ENCODE results near the gene BTBD1.
A peak's percentile ranks its signal among the peaks of the same experiment; 100 is the strongest.

The BTBD1 gene

GRCh38 chr15:82985688-82986441, 81.2 kb downstream of the BTBD1 start, which contains the start of gene RAMAC:
RAMAC (plus strand) TSS chr15:82986210; CDS start chr15:82989019, 2,809 bp downstream.
- DNase-seq, result peak; percentile 95

GRCh38 chr15:82980981-82981380, 86.1 kb downstream of the BTBD1 start:
- DNase-seq, result no peak

- no peak for DNase-seq
These were observed 87.3 kb downstream of the BTBD1 start for GRCh38 chr15:82979726-82980125.

GRCh38 chr15:82978438-82978837, 88.6 kb downstream of the BTBD1 start:
- DNase-seq, result no peak

GRCh38 chr15:82977076-82977475, 90.0 kb downstream of the BTBD1 start:
- no peak for DNase-seq

GRCh38 chr15:82972990-82973389, 94.1 kb downstream of the BTBD1 start:
- no peak for DNase-seq

GRCh38 chr15:82971218-82971984, 95.7 kb downstream of the BTBD1 start:
- no peak for DNase-seq

GRCh38 chr15:82970696-82971095, 96.4 kb downstream of the BTBD1 start:
- DNase-seq, result no peak

GRCh38 chr15:82970078-82970686, 96.9 kb downstream of the BTBD1 start:
- no peak for DNase-seq

GRCh38 chr15:82969353-82969752, 97.7 kb downstream of the BTBD1 start:
- no peak for DNase-seq

- DNase-seq, result peak; percentile 73
These were observed 99.0 kb downstream of the BTBD1 start for GRCh38 chr15:82968066-82968465.

- no peak for DNase-seq
These were observed 100.4 kb downstream of the BTBD1 start for GRCh38 chr15:82966671-82967071.
